Measurements from ENCODE around the gene CDH4.

CDH4 gene

GRCh38 chr20:61678437-61678836 is 426.4 kb downstream of the CDH4 start:
- TF ChIP-seq POLR2AphosphoS5 (IDR thresholded peaks at IDR 0.05; ENCODE audit: low read depth, low read length) (0 out of 2 replicates have a peak, but pooled peaks have one; percentile 2), TAF1 (IDR thresholded peaks at IDR 0.05; ENCODE audit: borderline replicate concordance, insufficient read depth, low read length) (no peak)

DNA sequence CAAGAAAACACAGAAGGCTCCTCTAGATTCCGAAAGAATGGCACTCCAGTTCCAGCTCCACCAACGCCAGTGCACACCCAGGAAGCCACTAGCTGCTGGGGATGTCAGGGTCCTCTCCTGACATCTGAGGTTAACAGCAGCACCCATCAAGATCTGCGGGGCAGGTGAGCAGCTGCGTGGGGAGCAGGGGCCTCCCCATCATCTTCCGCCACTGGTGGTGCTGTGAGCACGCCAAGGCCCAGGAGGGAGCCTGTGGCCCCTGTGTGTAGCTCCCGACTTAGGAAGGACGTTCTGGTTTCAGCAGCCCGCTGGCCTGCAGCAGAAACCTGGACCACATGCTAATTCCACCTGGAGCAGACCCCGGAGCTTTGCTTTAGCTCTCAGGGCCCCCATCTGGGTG is 427.4 kb downstream of the CDH4 start:
- TF ChIP-seq POLR2AphosphoS5 (IDR thresholded peaks at IDR 0.05; ENCODE audit: low read depth, low read length), result no peak
- no peak for TF ChIP-seq TAF1 (IDR thresholded peaks at IDR 0.05; ENCODE audit: borderline replicate concordance, insufficient read depth, low read length)
- no peak for TF ChIP-seq SIN3A (IDR thresholded peaks at IDR 0.05; ENCODE audit: borderline replicate concordance, insufficient read depth, low read length)
- no peak for TF ChIP-seq FOXP2 (optimal IDR thresholded peaks at IDR 0.05; ENCODE audit: borderline replicate concordance, extremely low read depth, extremely low read length, insufficient read depth)
- TF ChIP-seq, protein P1, sequence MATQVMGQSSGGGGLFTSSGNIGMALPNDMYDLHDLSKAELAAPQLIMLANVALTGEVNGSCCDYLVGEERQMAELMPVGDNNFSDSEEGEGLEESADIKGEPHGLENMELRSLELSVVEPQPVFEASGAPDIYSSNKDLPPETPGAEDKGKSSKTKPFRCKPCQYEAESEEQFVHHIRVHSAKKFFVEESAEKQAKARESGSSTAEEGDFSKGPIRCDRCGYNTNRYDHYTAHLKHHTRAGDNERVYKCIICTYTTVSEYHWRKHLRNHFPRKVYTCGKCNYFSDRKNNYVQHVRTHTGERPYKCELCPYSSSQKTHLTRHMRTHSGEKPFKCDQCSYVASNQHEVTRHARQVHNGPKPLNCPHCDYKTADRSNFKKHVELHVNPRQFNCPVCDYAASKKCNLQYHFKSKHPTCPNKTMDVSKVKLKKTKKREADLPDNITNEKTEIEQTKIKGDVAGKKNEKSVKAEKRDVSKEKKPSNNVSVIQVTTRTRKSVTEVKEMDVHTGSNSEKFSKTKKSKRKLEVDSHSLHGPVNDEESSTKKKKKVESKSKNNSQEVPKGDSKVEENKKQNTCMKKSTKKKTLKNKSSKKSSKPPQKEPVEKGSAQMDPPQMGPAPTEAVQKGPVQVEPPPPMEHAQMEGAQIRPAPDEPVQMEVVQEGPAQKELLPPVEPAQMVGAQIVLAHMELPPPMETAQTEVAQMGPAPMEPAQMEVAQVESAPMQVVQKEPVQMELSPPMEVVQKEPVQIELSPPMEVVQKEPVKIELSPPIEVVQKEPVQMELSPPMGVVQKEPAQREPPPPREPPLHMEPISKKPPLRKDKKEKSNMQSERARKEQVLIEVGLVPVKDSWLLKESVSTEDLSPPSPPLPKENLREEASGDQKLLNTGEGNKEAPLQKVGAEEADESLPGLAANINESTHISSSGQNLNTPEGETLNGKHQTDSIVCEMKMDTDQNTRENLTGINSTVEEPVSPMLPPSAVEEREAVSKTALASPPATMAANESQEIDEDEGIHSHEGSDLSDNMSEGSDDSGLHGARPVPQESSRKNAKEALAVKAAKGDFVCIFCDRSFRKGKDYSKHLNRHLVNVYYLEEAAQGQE (IDR thresholded peaks at IDR 0.05; ENCODE audit: insufficient read depth in 1 of 2, low read depth in 2 of 2, low read length in 2 of 2), result no peak

GRCh38 chr20:61680096-61680495 is 428.0 kb downstream of the CDH4 start:
- TF ChIP-seq POLR2AphosphoS5 (IDR thresholded peaks at IDR 0.05; ENCODE audit: low read depth, low read length) (no peak), SIN3A (IDR thresholded peaks at IDR 0.05; ENCODE audit: borderline replicate concordance, insufficient read depth, low read length) (no peak)

DNA sequence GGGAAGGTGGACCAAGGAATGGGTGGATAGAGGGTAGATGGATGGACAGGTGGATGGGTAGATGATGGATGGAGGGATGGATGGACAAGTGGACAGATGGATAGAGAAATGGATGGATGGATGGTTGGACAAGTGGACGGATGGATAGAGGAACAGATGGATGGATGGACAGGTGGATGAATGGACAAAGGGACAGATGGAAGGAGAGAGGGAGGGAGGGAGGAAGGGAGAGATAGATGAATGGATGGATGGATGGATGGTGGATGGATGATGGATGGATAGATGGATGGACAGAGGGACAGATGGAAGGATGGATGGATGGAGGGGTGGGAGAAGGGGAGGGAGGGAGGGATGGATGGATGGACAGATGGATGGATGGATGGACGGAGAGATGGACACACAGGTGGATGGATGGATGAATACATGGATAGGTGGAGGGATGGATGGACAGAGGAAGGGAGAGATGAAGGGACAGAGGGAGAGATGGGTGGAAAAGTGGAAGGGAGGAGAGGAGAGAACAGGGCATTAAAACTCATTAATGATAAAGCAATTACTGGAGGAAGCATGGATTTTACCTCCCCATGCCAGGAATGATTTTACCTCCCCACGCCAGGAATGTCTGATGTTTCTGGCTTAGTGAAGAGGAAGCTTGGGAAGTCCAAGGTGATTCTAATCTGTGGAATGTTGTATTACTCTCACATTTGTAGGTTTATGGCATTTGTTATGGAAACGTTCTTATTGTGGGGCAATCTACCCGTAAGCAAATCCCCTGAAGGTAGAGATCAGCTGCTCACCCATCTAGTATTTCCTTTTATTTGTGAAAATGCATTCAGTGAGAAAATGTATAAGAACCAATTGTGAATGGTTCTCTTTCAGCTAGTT is 430.3 kb downstream of the CDH4 start:
- TF ChIP-seq TAF1 (IDR thresholded peaks at IDR 0.05; ENCODE audit: borderline replicate concordance, insufficient read depth, low read length), result no peak
- no peak for TF ChIP-seq FOXP2 (optimal IDR thresholded peaks at IDR 0.05; ENCODE audit: borderline replicate concordance, extremely low read depth, extremely low read length, insufficient read depth)
- no peak for TF ChIP-seq POLR2AphosphoS5 (IDR thresholded peaks at IDR 0.05; ENCODE audit: low read depth, low read length)
- TF ChIP-seq, protein P1 (IDR thresholded peaks at IDR 0.05; ENCODE audit: insufficient read depth in 1 of 2, low read depth in 2 of 2, low read length in 2 of 2), result no peak
- no peak for TF ChIP-seq SIN3A (IDR thresholded peaks at IDR 0.05; ENCODE audit: borderline replicate concordance, insufficient read depth, low read length)

GRCh38 chr20:61682996-61683681 is 431.1 kb downstream of the CDH4 start:
- no peak for TF ChIP-seq SIN3A (IDR thresholded peaks at IDR 0.05; ENCODE audit: borderline replicate concordance, insufficient read depth, low read length)
- TF ChIP-seq, protein P1 (IDR thresholded peaks at IDR 0.05; ENCODE audit: insufficient read depth in 1 of 2, low read depth in 2 of 2, low read length in 2 of 2), result no peak
- no peak for TF ChIP-seq FOXP2 (optimal IDR thresholded peaks at IDR 0.05; ENCODE audit: borderline replicate concordance, extremely low read depth, extremely low read length, insufficient read depth)

DNA sequence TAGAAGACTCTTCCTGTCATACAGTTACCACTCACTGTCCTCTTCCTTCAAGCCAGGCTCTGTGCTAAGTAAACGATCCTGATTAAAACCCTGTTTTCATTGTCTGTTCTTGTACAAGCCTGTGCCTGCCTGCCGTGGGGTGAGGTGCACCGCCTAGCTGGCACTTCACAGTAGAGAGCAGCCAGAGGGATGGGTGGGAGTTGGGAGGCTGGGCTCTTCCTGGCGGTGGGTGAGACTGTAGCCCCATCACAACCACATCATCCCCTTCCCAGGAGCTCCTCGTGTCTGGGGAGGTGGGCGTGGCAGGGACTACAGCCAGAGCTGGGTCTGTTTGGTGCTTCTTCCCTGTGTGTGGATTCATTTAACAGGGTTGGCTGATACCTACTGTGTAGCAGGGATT is 431.7 kb downstream of the CDH4 start:
- TF ChIP-seq SIN3A (IDR thresholded peaks at IDR 0.05; ENCODE audit: borderline replicate concordance, insufficient read depth, low read length), result no peak
- no peak for TF ChIP-seq FOXP2 (optimal IDR thresholded peaks at IDR 0.05; ENCODE audit: borderline replicate concordance, extremely low read depth, extremely low read length, insufficient read depth)
- no peak for TF ChIP-seq TAF1 (IDR thresholded peaks at IDR 0.05; ENCODE audit: borderline replicate concordance, insufficient read depth, low read length)
- TF ChIP-seq, protein P1 (IDR thresholded peaks at IDR 0.05; ENCODE audit: insufficient read depth in 1 of 2, low read depth in 2 of 2, low read length in 2 of 2), result no peak
- no peak for TF ChIP-seq POLR2AphosphoS5 (IDR thresholded peaks at IDR 0.05; ENCODE audit: low read depth, low read length)

All from PFSK-1 (cell line).